HG03460 (cell line): ENCODE results near the gene BSPH1.
"Not testable (repeated sequence)": the region's sequence is repeated elsewhere in the genome, so short reads cannot be mapped to it uniquely, and the experiment has no call there.

Source experiments
- ATAC-seq: cut with Tn5 transposase; IDR thresholded peaks from one replicate; pipeline ENCODE4 v1.9.1; 2021; ENCODE audit not compliant: unreplicated experiment

The BSPH1 gene

GRCh38 chr19:47928581-47928980, 63.4 kb downstream of the BSPH1 start:
- not testable (repeated sequence) for ATAC-seq

DNA sequence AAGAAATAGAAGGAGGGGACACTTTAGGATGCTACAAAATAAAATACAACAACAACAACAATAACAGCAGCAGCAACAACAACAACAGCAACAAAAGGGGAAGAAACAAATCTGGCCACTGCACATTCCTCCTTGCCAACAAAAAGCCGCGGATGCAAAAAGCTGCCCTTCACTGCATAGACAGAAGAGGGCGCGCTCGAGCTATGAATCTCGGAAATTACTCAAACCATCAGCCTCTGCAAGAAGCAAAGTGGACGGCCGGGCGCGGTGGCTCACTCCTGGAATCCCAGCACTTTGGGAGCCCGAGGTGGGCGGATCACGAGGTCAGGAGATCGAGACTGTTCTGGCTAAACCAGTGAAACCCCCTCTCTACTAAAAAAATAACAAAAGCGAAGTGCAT, 71.9 kb downstream of the BSPH1 start:
- not testable (repeated sequence) for ATAC-seq
